ENCODE measurements around the gene RXRA.

RXRA gene

DNA sequence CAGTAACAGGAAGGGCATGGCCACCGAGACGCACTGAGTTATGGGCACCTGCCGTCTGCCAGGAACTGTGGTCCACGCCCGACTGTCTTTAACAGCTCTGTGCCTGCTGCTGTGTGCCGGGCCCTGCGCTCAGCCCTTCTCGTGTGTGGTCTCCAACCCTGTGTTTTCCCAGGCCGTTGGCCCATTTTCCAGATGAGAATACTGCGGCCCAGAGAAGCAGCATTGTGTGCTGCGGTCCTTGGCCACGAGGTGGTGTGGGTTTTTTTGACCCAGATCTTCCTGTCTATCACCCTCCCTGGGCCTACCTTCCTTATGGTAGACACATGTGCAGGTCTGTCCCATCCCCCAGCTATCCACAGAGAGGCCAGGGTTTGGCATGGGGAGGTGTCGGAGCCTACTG lies 47.0 kb downstream of the RXRA start:
- no peak for DNase-seq (ENCODE audit: low read depth)
- no peak overlapping the region for H3K4me3 ChIP-seq (ENCODE audit: control insufficient read depth, low read depth, low read length)
- TF ChIP-seq, protein P1, sequence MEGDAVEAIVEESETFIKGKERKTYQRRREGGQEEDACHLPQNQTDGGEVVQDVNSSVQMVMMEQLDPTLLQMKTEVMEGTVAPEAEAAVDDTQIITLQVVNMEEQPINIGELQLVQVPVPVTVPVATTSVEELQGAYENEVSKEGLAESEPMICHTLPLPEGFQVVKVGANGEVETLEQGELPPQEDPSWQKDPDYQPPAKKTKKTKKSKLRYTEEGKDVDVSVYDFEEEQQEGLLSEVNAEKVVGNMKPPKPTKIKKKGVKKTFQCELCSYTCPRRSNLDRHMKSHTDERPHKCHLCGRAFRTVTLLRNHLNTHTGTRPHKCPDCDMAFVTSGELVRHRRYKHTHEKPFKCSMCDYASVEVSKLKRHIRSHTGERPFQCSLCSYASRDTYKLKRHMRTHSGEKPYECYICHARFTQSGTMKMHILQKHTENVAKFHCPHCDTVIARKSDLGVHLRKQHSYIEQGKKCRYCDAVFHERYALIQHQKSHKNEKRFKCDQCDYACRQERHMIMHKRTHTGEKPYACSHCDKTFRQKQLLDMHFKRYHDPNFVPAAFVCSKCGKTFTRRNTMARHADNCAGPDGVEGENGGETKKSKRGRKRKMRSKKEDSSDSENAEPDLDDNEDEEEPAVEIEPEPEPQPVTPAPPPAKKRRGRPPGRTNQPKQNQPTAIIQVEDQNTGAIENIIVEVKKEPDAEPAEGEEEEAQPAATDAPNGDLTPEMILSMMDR (conservative IDR thresholded peaks at IDR 0.05; ENCODE audit: control insufficient read depth, insufficient read depth, low read depth, low read length), result no peak

DNA sequence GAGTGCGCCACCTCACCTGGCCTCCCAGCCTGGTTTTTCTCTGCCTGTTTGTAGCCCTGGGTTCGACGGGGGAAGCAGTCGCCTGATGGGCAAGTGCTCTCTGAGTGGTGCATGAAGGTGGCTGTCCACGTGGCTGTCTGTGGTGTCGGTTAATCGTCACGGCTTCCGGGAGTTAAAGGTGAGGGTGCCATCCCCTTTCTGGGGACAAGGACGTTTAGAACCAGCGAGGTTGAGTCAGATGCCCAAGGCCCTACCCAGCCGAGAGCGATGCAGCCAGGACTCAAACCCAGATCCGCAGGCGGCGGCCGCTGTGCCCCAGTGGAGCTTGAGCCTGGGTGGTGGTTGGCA lies 47.7 kb downstream of the RXRA start:
- no peak overlapping the region for H3K4me3 ChIP-seq (ENCODE audit: control insufficient read depth, low read depth, low read length)
- TF ChIP-seq, protein P1 (conservative IDR thresholded peaks at IDR 0.05; ENCODE audit: control insufficient read depth, insufficient read depth, low read depth, low read length), result no peak
- DNase-seq (ENCODE audit: low read depth), result no peak

DNA sequence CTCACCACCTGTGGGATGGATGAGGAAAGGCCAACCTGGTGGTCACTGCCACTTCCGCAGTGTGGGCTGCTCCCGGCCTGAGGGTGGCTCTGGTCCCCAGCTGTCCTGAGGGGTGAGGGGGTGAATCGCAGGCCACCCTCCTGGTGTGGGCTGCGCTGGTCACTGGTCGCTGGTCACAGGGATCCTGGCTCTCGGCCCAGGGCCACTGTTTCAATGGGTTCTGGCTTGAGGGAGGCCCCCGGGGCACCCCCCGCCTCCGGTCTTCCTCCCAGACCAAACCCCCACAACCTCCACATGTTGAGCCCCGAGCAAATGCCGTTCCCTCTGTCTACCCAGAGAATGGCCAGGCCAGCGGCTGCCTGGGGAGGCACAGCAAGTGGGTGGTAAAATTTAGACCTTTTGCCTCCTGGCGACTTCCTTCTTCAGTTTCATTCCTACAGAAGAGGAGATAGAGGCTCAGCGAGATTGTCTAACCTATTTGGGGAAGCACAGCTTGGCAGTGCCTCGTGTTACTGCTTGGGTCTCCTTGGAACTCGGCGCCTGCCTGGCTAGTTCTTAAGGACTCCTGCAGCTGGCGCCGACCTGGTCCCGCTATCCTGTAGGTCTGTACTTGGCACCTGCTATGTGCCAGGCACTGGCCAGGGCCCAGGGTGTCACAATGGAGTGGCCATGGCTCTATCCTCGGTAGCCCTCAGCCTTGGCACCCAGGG lies 48.2 kb downstream of the RXRA start:
- no peak for DNase-seq (ENCODE audit: low read depth)
- no peak overlapping the region for H3K4me3 ChIP-seq (ENCODE audit: control insufficient read depth, low read depth, low read length)
- TF ChIP-seq, protein P1 (conservative IDR thresholded peaks at IDR 0.05; ENCODE audit: control insufficient read depth, insufficient read depth, low read depth, low read length), result no peak

DNA sequence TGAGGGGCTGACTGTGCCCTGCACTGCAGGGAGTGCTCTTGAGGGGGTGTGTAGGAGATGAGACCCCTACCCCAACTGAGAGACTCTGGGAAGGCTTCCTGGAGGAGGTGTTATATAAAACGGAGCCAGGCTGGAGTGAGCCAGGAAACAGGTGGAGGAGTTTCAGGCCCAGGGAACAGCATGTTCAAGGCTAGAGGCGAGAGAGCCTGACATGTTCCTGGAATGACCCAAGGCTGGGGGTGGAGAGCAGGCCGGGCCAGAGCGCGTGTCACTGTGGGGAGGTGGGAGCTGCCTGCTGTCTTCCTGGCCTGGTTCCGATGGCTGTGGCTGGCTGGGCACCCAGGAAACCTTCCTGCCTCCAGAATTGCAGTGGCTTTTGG lies 48.7 kb downstream of the RXRA start:
- H3K4me3 ChIP-seq (ENCODE audit: control insufficient read depth, low read depth, low read length), result no peak overlapping the region
- TF ChIP-seq, protein P1 (conservative IDR thresholded peaks at IDR 0.05; ENCODE audit: control insufficient read depth, insufficient read depth, low read depth, low read length), result no peak
- DNase-seq (ENCODE audit: low read depth), result peak; percentile 34

DNA sequence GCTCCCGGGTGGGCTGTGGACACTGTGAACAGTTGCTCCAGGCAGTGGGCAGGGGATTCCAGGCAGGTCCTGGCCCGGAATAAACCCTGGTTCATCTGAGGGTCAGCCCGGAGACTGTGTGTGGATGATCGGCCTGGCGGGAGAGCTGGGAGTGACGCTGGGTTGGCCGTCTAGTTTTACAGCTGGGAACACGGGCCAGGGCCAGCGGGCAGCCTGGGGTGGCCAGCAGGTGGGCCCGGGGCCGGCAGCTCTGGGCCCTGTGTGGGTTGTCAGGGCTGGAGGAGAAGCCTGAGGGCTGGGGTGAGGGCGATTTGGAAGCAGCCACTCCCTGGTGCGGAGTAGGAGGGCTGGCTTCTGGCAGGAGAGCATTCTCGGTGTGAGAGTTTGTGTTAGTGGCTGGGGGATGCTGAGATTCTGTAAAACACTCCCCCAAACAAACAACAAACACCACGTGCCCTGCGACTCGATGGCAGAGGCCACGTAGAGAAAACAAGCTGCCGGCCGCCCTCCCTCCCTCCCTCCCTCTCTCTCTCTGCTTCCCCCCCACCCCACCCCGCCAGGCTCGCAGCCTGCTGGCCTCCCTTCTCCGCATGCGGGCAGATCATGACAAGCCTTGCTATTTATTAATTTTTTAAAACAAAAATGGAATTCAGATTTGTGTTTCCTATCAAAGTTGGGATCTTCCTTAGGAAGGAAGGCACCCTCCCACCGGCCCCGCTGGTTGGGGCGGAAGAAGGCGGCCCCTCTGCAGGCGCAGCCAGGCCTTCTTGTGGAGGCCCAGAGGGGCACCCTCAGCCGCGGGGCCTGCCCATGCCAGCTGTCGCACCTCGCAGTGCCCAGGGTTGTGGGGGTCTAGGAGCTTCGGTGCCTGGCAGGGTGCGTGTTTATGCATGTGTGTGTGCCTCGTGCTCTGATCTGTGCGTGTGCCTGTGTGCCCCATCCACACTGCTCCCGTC lies 49.5 kb downstream of the RXRA start:
- TF ChIP-seq, protein P1 (conservative IDR thresholded peaks at IDR 0.05; ENCODE audit: control insufficient read depth, insufficient read depth, low read depth, low read length), result no peak
- DNase-seq (ENCODE audit: low read depth), result peak; percentile 22
- H3K4me3 ChIP-seq (ENCODE audit: control insufficient read depth, low read depth, low read length), result no peak overlapping the region

DNA sequence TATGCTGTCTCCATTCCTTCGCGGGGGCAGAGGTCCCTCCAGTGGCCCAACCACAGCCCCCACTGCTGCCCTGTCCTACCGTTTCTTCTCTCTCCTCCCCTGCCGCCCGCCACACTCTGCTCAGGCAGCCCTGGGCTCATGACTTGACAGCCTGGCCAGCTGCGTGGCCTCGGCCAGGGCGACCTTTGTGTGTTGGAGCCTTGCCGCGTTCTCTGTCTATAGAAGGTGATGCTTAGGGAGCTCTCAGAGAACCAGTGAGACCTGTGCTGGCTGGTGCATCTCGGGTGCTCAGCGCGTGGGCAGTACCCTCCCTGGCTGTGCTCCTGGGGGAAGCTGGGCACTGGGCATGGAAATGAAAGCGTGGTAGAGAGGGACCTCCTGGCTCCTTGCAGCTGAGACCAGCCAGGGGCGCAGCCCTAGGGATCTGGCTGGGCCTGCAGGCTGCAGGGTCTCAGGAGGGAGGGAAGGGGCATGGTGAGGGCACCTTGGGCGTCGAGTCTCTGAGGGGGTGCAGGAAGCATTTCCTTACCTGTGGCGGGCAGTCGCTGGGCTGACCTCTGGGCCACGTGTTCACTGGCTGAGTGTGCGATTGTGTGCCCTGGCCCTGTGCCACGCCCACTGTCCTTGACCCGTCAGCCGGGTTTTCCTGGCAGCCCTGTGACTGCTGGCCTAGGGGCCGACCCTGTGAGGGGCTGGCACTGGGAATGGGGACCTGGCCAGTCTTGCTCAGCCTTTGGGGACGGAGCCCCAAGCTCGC lies 50.3 kb downstream of the RXRA start:
- DNase-seq (ENCODE audit: low read depth), result no peak
- TF ChIP-seq, protein P1 (conservative IDR thresholded peaks at IDR 0.05; ENCODE audit: control insufficient read depth, insufficient read depth, low read depth, low read length), result no peak
- H3K4me3 ChIP-seq (ENCODE audit: control insufficient read depth, low read depth, low read length), result no peak overlapping the region
